GM19455 (cell line): ENCODE data around the gene S100A5.
"Not testable (repeated sequence)": the region's sequence is repeated elsewhere in the genome, so short reads cannot be mapped to it uniquely, and the experiment has no call there.

ENCODE experiments used
- ATAC-seq: cut with Tn5 transposase; IDR thresholded peaks from one replicate; pipeline ENCODE4 v1.9.1; 2021; ENCODE audit not compliant: unreplicated experiment

Gene S100A5

DNA sequence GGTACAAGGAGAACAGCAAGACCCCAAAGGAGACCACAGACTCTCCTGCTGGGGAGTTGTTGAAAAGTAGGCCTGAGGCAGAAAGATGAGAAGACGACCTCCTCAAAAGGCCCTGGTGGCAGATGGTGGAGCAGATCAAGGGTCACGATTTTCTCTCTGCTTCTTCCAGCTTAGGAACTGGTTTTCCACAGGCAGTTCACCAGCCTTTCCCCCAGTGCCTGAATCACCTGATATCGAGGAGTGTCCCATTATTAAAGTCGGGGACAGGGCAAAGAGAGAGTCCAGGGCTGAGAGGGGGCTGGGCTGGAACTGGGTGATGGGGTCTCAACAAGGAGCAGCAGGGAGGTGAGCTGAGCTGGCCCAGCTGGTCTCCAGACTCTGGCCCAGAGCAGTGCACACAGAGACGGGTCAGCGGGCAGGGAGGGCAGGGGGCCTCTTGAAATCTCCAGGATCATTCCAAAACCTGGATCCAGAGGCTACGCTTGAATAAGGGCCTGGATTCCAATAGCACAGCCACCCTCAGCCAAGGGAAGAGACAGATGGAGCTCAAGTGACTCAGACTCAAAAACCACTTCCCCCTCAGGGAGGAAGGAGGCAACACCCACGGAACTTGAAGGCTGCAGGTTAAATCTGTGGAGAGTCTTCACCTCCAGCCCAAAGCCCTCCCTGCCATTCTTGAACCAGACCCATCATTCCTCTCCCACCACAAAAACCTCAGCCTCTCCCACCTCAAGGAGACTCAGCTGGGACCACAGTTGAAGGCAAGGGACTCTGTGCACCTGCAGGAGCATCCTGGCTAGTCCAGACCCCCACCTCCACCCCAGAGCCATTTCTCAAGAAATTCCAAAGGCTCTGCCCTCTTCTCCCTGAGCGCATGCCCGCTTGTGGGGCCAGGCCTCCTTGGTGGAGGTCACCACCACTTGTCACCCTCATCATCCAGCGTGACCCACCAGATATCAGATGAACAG is at the start of gene S100A5:
Gene S100A5, minus strand, starts transcription at position 541 of the 968 bp plus-strand sequence. CDS start 743 bp downstream, outside the sequence.
- no peak for ATAC-seq

DNA sequence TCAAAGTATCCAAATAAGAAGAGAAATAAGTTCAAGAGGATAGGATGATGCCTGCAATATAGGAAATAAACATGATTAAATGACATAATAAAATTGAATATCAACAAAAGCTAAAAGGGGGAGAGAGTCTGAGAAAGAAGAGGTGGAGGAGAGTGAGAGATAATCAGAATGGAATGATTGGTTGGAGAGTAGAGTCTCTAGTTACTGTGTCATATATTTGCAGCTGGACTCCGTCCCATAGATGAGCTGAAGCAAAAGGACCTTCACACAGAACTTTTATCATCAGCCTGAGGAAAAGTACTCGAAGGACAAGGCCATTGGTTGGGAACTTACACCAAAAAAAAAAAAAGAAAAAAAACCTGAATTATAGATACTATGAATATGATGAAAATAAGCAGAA is 47.7 kb upstream of the S100A5 start:
- ATAC-seq: no peak

DNA sequence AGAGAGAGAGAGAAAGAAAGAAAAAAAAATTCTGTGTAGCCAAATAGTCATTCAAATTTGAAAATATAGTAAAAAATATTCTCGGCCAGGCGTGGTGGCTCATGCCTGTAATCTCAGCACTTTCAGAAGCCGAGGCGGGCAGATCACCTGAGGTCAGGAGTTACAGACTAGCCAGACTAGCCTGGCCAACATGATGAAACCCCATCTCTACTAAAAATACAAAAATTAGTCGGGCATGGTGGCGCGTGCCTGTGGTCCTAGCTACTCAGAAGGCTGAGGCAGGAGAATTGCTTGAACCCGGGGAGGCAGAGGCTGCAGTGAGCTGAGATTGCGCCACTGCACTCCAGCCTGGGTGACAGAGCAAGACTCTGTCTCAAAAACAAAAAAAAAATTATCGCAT is 47.3 kb upstream of the S100A5 start:
- not testable (repeated sequence) for ATAC-seq

DNA sequence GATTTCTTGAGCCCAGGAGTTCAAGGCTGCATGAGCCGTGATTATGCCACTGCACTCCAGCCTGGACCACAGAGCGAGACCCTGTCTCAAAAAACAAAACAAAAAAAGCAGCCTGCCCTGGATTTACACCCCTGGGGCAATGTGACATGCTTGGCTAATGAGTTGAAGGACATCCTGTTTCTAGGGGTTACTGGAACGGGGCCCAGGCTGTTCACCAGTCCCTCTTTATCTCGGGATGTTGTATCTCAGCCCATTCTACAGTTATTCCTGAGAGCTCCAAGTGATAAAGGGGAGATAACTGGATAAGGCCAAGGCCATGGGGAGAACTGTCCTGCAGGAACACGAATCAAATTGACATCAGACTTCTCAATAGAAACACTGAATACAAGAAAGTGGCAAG is 46.6 kb upstream of the S100A5 start:
- ATAC-seq: no peak

DNA sequence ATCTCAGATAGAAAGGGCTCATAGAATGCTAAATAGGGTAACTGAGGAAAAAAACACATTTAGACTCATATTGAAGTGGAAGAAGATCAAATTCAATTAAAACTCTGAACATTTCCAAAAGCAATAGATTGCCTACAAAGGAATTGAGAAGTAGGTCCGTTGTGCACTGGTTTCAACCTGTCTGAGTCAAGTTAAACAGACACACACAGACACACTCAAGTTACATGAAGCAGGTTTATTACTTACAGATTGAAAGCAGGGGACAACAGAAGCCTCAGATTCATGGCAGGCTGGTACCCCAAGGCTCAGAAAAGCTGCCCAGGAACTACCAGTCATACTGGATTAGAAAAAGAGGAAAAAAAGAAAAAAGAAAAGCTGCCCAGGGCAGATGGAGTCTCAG is 45.6 kb upstream of the S100A5 start:
- no peak for ATAC-seq

- no peak for ATAC-seq
These were observed 44.3 kb upstream of the S100A5 start for GRCh38 chr1:153585006-153585405.

DNA sequence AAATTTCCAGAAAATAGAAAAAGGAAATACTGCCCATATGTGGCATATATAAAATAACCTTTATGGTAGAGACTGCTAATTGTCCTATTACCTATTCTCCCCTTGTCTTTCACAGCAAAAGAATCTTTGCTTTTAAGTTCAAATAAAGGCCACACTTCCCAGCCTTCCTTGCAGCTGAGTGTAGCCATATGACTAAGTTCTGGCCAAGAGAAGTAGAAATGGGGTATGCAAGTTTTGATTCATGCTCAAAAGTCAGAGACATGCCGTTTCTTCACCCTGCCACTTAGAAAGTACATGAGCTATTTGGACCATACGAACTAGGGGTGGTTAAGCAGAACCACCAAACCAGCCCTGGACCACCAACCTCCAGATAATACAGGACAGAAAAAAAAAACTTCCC is 43.2 kb upstream of the S100A5 start:
- no peak for ATAC-seq

DNA sequence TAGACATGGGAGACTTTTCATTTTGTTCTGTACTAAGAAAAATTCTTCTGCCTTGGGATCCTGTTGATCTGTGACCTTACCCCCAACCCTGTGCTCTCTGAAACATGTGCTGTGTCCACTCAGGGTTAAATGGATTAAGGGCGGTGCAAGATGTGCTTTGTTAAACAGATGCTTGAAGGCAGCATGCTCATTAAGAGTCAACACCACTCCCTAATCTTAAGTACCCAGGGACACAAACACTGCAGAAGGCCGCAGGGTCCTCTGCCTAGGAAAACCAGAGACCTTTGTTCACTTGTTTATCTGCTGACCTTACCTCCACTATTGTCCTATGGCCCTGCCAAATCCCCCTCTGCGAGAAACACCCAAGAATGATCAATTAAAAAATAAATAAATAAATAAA is 42.8 kb upstream of the S100A5 start:
- ATAC-seq: not testable (repeated sequence)

DNA sequence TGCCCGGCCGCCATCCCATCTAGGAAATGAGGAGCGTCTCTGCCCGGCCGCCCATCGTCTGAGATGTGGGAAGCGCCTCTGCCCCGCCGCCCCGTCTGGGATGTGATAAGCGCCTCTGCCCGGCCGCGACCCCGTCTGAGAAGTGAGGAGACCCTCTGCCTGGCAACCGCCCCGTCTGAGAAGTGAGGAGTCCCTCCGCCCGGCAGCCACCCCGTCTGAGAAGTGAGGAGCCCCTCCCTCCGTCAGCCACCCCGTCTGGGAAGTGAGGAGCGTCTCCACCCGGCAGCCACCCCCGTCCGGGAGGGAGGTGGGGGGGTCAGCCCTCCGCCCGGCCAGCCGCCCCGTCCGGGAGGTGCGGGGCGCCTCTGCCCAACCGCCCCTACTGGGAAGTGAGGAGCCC is 42.1 kb upstream of the S100A5 start:
- ATAC-seq: not testable (repeated sequence)

DNA sequence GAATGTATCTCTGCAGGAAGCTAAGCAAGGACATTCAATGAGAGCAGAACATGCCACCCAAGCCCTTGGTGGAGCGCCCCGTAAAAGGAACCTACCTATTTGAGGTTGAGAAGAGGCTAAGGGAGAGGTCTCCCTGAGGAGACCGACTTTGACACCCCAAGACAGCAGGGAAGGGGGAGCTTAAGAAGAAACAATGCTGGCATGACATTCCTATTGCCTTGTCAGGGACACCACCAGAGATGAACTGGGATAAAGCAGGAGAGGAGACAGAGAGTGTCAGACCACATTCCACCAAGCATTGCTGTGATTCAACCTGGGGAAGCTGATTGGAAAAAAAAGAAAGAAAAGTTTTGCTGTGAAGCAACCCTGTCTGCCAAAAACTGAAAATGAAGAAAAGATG is 38.2 kb upstream of the S100A5 start:
- ATAC-seq: no peak

DNA sequence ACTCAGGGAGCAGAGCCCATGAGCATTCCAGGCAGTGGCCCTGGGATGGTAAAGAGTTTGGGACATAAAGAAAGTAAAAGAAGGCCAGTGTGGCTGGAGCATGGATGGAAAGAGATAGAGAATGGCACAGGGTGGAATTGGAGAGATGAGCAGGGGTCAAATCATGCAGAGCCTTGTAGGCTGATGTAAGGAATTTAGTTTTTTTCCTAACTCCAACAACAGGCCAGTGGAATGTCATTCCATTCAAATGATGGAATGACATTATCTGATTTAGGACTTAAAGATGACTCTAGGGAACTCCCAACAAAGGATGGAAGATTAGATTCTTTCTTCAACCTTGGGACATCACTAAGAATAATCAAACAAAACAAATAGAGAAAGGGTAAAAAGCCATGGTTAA is 37.8 kb upstream of the S100A5 start:
- no peak for ATAC-seq

DNA sequence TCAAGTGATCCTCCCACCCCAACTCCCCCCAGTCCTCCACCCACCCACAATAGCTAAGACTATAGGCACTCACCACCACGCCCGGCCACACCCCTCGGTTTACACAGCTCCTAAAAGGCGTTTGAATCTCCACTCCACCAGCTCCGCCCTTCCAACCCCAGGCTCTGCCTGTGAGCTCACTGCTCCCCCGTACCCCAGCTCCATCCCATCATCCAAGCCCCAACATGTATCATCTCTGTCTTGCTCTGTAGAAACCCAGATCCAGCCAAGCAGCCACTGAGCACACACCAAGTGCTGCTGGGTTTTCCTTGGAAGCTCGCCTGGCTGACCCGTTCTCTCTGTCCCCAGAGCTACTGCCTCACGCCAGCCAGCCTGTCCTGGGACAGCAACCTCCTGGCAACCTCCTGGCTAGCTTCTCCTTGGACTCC is 36.9 kb upstream of the S100A5 start:
- no peak for ATAC-seq

DNA sequence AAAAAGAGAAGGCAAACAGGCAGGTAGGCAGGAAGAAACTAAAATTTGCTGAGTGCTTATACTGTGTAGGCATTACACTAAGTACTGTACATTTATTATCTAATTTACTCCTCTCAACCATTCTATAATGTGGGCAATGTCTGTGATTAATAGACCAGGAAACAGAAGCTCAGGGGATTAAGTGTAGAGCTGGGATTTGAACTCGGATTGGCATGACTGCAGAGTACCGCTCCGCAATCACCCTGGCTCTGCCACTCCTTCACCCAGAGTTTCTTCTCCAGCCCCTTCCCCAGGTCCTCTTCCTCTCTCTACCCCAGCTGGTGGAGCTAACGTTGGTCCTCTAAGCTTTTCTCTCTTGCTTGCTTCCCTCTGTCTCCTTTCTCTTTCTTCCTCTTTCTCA is 36.4 kb upstream of the S100A5 start:
- no peak for ATAC-seq

DNA sequence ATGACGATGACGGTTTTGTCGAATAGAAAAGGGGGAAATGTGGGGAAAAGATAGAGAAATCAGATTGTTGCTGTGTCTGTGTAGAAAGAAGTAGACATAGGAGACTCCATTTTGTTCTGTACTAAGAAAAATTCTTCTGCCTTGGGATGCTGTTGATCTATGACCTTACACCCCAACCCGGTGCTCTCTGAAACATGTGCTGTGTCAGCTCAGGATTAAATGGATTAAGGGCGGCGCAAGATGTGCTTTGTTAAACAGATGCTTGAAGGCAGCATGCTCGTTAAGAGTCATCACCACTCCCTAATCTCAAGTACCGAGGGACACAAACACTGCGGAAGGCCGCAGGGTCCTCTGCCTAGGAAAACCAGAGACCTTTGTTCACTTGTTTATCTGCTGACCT is 34.8 kb upstream of the S100A5 start:
- ATAC-seq: not testable (repeated sequence)

- ATAC-seq: not testable (repeated sequence)
These were observed 34.4 kb upstream of the S100A5 start for GRCh38 chr1:153575081-153575491.

- no peak for ATAC-seq
These were observed 32.6 kb upstream of the S100A5 start for GRCh38 chr1:153573351-153573750.

DNA sequence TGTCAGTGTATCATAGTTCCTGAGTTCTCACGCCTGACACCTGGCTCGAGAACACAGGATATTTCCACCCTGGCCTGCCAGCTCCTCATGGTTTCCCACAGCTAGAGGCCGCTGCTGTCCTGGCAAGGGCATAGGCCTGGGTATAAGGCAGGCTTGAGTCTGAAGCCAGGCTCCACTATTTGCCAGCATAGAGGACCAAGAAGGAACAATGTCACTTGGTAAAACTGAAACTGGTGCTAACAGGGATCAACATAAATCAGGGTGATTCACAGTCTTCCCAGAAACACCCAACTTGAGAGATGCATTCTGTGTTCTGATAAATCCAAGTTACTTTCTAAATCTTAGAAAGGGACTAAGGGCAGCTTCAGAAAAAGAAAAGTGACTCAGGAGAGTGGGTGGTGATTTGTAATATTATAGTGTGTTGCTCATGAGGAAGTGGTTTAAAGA is 31.9 kb upstream of the S100A5 start:
- ATAC-seq: peak; percentile 55

DNA sequence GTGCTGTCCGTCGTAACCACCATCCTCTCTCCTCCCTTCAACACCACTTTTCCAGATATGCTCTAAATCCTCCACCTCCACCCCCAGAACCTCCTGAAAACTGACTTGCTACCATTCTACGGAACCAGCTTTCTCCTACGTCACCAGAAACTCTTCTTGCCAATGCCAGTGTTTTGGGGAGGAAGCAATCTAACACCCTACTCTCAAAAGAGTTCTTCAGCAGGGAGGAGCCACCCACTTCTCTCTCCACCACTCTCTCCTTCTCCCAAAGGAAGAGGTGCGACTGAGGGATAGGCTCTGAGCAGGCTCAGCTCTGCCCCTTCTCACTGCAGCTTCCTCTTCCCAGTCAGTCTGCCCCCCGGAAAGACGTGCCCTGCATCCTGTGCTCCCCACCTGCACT is 31.0 kb upstream of the S100A5 start:
- ATAC-seq: no peak

GRCh38 chr1:153570874-153571273 is 30.1 kb upstream of the S100A5 start:
- ATAC-seq: no peak

GRCh38 chr1:153569465-153569864 is 28.7 kb upstream of the S100A5 start:
- ATAC-seq: no peak

DNA sequence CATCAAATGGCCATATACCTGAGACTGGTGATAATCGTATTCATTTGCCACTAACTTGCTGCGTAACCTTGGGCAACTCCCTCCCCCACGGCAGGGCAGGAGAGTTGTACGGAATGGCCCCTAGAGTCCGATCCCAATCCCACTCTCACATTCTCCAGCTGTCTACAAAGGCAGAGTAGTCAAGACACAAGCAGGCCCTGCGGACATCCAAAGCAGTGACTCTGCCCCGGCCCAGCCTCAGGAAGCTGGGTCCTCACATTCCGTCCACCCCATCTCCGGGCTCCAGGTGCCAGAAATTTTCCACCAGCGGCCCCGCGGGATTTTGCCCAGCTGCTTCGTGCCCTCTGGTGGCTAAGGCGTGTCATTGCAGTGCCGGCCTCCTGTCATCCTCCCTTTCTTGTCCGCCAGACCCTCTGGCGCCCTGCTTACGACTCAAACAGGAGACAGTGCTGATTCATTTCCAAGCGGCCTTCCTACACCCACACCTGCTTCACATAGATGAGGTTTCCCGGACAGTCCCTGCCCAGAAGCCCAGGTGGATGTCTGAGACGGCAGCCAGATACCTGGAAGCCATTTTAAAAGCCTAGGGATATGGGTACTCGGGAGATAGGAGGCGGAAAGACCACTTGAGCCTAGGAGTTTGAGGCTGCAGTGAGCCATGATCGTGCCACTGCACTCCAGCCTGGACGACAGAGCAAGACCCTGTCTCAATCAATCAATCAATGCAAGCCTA is 27.8 kb upstream of the S100A5 start:
- no peak for ATAC-seq
